Thyroid gland (tissue), 4 donors: ENCODE results near the gene MAP7D3. TPM values are rescaled to one million over a fixed set of nuclear protein-coding genes. Genes with fewer than 3 reads are reported as not detected.

ENCODE experiments used
- DNase-seq, 2 donors: peaks; one replicate each; pipeline ENCODE4 v3.0.0-alpha.2; 2019
- H3K27ac ChIP-seq, 3 donors: fragments of 200-600 bp; sonication (generic); 1 replicate in 2 of 3; 2 replicates in 1 of 3; pipeline ENCODE4 v1.5.1; 2016 to 2019; ENCODE audit warnings: mild to moderate bottlenecking in 1 of 3, moderate library complexity in 1 of 3
- H3K27me3 ChIP-seq: fragments of 200-600 bp; sonication (generic); one replicate; pipeline ENCODE4 v1.5.1; 2019
- H3K36me3 ChIP-seq, 2 donors: fragments of 200-600 bp; sonication (generic); one replicate each; pipeline ENCODE4 v1.5.1; 2016 to 2019
- H3K4me1 ChIP-seq, 2 donors: fragments of 200-600 bp; sonication (generic); one replicate each; pipeline ENCODE4 v1.5.1; 2017 to 2019
- H3K4me3 ChIP-seq, 3 donors: fragments of 200-600 bp; sonication (generic); replicated peaks in 1 of 3; 1 replicate in 2 of 3; 2 replicates in 1 of 3; pipeline ENCODE4 v1.5.1; 2016; ENCODE audit warnings: mild to moderate bottlenecking in 1 of 3
- H3K9me3 ChIP-seq: fragments of 200-600 bp; sonication (generic); one replicate; pipeline ENCODE4 v1.5.1; 2017
- CTCF ChIP-seq, 6 experiments: fragments of 200-600 bp in 3 of 6; fragments of 450-650 bp in 3 of 6; sonication (generic) in 3 of 6; IDR thresholded peaks; one replicate each; pipeline ENCODE4 v1.5.1; 2016 to 2019; ENCODE audit warnings: antibody characterized with exemption in 6 of 6, mild to moderate bottlenecking in 2 of 6, inconsistent platforms in 1 of 6, moderate library complexity in 1 of 6
- POLR2A ChIP-seq, 2 donors: fragments of 450-650 bp; IDR thresholded peaks; one replicate each; pipeline ENCODE4 v1.6.1; 2017; ENCODE audit warnings: antibody characterized with exemption in 2 of 2, mild to moderate bottlenecking in 2 of 2, moderate library complexity in 1 of 2
- WGBS, 2 donors: methylation state at CpG; one replicate each; pipeline ENCODE4 v1.1.5; 2017; 5-methylcytosine and 5-hydroxymethylcytosine counted together
- intact Hi-C: fragments of 100-400 bp; cut with DNase I; formaldehyde crosslinking; loops from one replicate; pipeline ENCODE4 v1.15.1; 2023
- total RNA-seq, 4 donors: library from RNA; depleted of rRNA; stranded (reverse); fragments of >200 nt; gene quantifications; one replicate each; pipeline ENCODE4 v1.2.3, GENCODE V29; 2016

MAP7D3 gene
- total RNA-seq, 4 donors from 2014 or later, result 13.8 to 22.2 (median 14.6) TPM

DNA sequence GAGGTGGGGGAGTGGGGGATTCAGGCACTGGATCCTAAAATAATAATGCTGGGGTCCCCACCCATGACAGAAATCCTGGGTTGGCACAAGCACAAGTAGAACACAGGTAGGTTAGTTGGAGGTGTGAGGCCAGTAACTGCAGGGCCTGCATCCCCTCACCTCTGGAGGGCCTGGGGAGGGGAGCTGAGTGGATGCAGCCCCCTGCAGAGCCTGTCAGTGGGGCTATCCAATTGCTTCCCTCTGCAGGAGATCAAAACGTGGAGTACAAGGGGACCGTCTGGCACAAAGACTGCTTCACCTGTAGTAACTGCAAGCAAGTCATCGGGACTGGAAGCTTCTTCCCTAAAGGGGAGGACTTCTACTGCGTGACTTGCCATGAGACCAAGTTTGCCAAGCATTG, 43.7 kb downstream of the MAP7D3 start:
- H3K27me3 ChIP-seq, result no peaks in the 10 kb centered on the region
- H3K36me3 ChIP-seq, result peaks cover 0 to 9% of the 10 kb centered on the region in 2 donors
- intact Hi-C loops, result loop anchor here (10.0 kb wide), 1 partner anchor 53 kb away; no protein-coding TSS in a partner anchor
- TF ChIP-seq POLR2A (IDR thresholded peaks at IDR 0.05) (no peak), CTCF (IDR thresholded peaks at IDR 0.05) (no peak)
- no peaks in the 10 kb centered on the region for H3K9me3 ChIP-seq
- no peak overlapping the region for H3K4me3 ChIP-seq
- 90% methylated on average over 2 of the region's 4 CpGs; no CpG with 5 or more reads in 1 of the 2 donors for WGBS, 2 donors
- peaks cover 21 to 74% of the 10 kb centered on the region in 2 donors for H3K4me1 ChIP-seq
- no peak for DNase-seq
- peak overlapping the region in 2 of 3 donors; percentile 81 to 90 for H3K27ac ChIP-seq

DNA sequence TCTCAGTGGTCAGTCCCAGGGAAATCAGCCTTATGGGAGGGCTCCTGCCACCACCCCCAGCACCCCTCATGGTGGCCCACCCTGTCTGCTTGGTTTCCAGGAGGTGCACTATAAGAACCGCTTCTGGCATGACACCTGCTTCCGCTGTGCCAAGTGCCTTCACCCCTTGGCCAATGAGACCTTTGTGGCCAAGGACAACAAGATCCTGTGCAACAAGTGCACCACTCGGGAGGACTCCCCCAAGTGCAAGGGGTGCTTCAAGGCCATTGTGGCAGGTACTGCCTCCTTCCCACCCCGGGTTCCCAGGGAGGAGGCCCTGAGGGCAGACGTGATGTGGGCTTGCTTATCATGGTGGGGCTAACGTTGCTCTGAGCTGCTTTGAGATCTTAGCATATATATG, 44.3 kb downstream of the MAP7D3 start:
- intact Hi-C loops, result loop anchor here (10.0 kb wide), 1 partner anchor 52 kb away; no protein-coding TSS in a partner anchor
- Histone ChIP-seq H3K4me3 (no peak overlapping the region), H3K36me3 (peaks cover 0 to 9% of the 10 kb centered on the region in 2 donors), H3K4me1 (peaks cover 22 to 74% of the 10 kb centered on the region in 2 donors), H3K27me3 (no peaks in the 10 kb centered on the region), H3K9me3 (no peaks in the 10 kb centered on the region), H3K27ac (peak overlapping the region in 2 of 3 donors; percentile 81 to 90)
- TF ChIP-seq CTCF (IDR thresholded peaks at IDR 0.05) (no peak), POLR2A (IDR thresholded peaks at IDR 0.05) (no peak)
- DNase-seq, result no peak
- 100% methylated on average over 1 of the region's 6 CpGs for WGBS, 2 donors

DNA sequence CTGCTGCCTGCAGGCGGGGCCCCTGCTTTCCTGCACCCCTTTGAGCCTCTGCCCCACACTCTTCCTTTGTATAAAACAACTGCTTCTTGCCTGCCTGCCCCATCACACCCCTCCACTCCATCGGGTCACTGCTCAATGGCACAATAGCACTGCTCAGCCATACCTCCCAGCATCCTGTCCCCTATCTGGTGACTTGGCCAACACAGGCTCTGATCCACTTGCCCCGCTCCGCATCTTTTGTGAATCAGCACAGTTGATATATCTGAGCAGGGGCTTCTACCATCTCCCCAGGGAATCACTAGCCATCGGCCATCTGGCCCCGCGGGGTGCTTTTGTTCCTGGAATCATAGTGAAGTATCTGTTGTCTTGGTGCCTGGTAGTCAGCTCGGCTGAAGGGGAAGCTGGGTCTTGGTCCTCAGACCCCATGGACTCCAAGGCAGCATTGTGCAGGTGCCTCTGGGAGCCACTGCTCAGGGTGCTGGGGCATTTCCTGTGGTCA, 45.3 kb downstream of the MAP7D3 start:
- H3K36me3 ChIP-seq, result peaks cover 0 to 9% of the 10 kb centered on the region in 2 donors
- no peaks in the 10 kb centered on the region for H3K27me3 ChIP-seq
- intact Hi-C loops, result loop anchor here (10.0 kb wide), 1 partner anchor 51 kb away; no protein-coding TSS in a partner anchor
- peaks cover 25 to 74% of the 10 kb centered on the region in 2 donors for H3K4me1 ChIP-seq
- H3K4me3 ChIP-seq, result no peak overlapping the region
- no peak for DNase-seq
- TF ChIP-seq CTCF (IDR thresholded peaks at IDR 0.05) (no peak), POLR2A (IDR thresholded peaks at IDR 0.05) (no peak)
- H3K27ac ChIP-seq, result peak overlapping the region; percentile 77 to 90 (median 81)
- H3K9me3 ChIP-seq, result no peaks in the 10 kb centered on the region
- WGBS, 2 donors, result 58 to 79% methylated on average over 2 to 4 of the region's 8 CpGs

GRCh38 chrX:136204571-136204970, 46.6 kb downstream of the MAP7D3 start:
- DNase-seq, result peak in 1 of 2 donors; percentile 21
- no peaks in the 10 kb centered on the region for H3K9me3 ChIP-seq
- intact Hi-C loops, result loop anchor here (10.0 kb wide), 1 partner anchor 50 kb away; no protein-coding TSS in a partner anchor
- peaks cover 35 to 71% of the 10 kb centered on the region in 2 donors for H3K4me1 ChIP-seq
- no peak for TF ChIP-seq CTCF (IDR thresholded peaks at IDR 0.05)
- no peak for TF ChIP-seq POLR2A (IDR thresholded peaks at IDR 0.05)
- WGBS, 2 donors, result 31 to 32% methylated on average over 2 of the region's 2 CpGs
- H3K4me3 ChIP-seq, result no peak overlapping the region
- H3K36me3 ChIP-seq, result peaks cover 0 to 9% of the 10 kb centered on the region in 2 donors
- H3K27me3 ChIP-seq, result no peaks in the 10 kb centered on the region
- peak overlapping the region; percentile 77 to 90 (median 81) for H3K27ac ChIP-seq

DNA sequence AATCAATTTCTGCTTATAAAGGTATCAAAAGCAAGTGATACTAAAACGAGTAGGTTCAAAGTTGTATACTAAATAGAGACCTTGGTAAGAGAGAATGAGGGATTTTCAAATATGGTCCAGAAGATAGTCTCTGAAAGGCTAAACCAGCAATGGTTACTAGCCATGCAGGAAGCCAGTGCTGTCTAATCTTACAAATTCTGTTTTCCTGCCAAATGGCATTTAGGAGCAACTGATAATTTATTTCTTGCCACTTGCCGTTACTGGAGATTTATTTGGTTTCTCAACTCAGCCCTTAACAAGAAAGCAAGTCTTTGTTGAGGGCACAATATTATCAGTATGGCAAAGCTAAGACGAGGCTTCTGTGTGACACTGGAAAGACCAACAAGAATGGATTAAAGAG, 47.2 kb downstream of the MAP7D3 start:
- DNase-seq, result no peak
- no peaks in the 10 kb centered on the region for H3K9me3 ChIP-seq
- no peaks in the 10 kb centered on the region for H3K27me3 ChIP-seq
- WGBS, 2 donors, result 50 to 64% methylated on average over 3 of the region's 3 CpGs
- H3K4me1 ChIP-seq, result peaks cover 32 to 71% of the 10 kb centered on the region in 2 donors
- no peak overlapping the region for H3K4me3 ChIP-seq
- TF ChIP-seq CTCF (IDR thresholded peaks at IDR 0.05), result no peak
- peak overlapping the region; percentile 77 to 90 (median 81) for H3K27ac ChIP-seq
- H3K36me3 ChIP-seq, result peaks cover 0 to 9% of the 10 kb centered on the region in 2 donors
- intact Hi-C loops, result loop anchor here (10.0 kb wide), 1 partner anchor 49 kb away; no protein-coding TSS in a partner anchor
